Measurements from ENCODE around the gene DNAJC6.

- TF ChIP-seq TCF7L2 (IDR thresholded peaks at IDR 0.05; ENCODE audit: low read depth, low read length), result no peak
- no peak for TF ChIP-seq CTCF (IDR thresholded peaks at IDR 0.05)
- TF ChIP-seq POLR2AphosphoS5 (IDR thresholded peaks at IDR 0.05; ENCODE audit: low read depth, low read length), result no peak
- TF ChIP-seq SIN3A (IDR thresholded peaks at IDR 0.05; ENCODE audit: borderline replicate concordance, insufficient read depth, low read depth, low read length), result no peak
These were observed 20.7 kb downstream of the DNAJC6 start for GRCh38 chr1:65330021-65330420.
